SK-N-SH (cell line): ENCODE measurements around the gene ACSF3. TPM values are rescaled to one million over a fixed set of nuclear protein-coding genes. Genes with fewer than 3 reads are reported as not detected.

Source experiments
- CTCF ChIA-PET: fragments of 300-600, 350-600 bp; formaldehyde crosslinking; extraction: SDS; loops from one replicate; lab custom pipeline; 2021; lab: Yijun Ruan, JAX
- POLR2A ChIA-PET: fragments of 350-600 bp; sonication (Branson Sonifier 250); formaldehyde crosslinking; extraction: SDS; loops from one replicate; lab custom pipeline; 2020; ENCODE audit warnings: antibody characterized with exemption, inconsistent platforms; lab: Yijun Ruan, JAX
- DNase-seq: peaks from one replicate; pipeline ENCODE4 v3.0.0; 2012
- H2AFZ ChIP-seq: fragments of 200-600 bp; sonication (generic); 2 replicates; pipeline ENCODE4 v1.8.1; 2016; ENCODE audit warnings: antibody characterized with exemption, mild to moderate bottlenecking, low read depth
- H3F3A ChIP-seq: fragments of 200-600 bp; sonication (generic); replicated peaks from 2 replicates; pipeline ENCODE3; 2016; ENCODE audit warnings: antibody characterized with exemption, mild to moderate bottlenecking; ENCODE audit not compliant: insufficient read depth
- H3K27ac ChIP-seq, 2 experiments: fragments of 200-500 bp in 1 of 2; fragments of 200-600 bp in 1 of 2; sonication (Bioruptor generic) in 1 of 2; sonication (generic), shearing (Covaris generic) in 1 of 2; 2 replicates each; pipeline versions ENCODE4 v1.5.1 to v1.6.1; 2014 to 2016; ENCODE audit warnings: low read depth in 2 of 2, inconsistent platforms in 1 of 2, low read length in 1 of 2, mild to moderate bottlenecking in 1 of 2, mixed read lengths in 1 of 2
- H3K27me3 ChIP-seq: fragments of 200-600 bp; sonication (generic), shearing (Covaris generic); 2 replicates; pipeline ENCODE4 v1.6.1; 2016; ENCODE audit warnings: mixed run types; ENCODE audit not compliant: insufficient read depth
- H3K36me3 ChIP-seq, 2 experiments: fragments of 200-500 bp in 1 of 2; fragments of 200-600 bp in 1 of 2; sonication (Bioruptor generic) in 1 of 2; sonication (generic) in 1 of 2; replicated peaks in 1 of 2; 2 replicates each; pipeline versions ENCODE3 to v1.5.1; 2014 to 2016; ENCODE audit warnings: low read length in 1 of 2, mild to moderate bottlenecking in 1 of 2; ENCODE audit not compliant: insufficient read depth in 2 of 2, control insufficient read depth in 1 of 2
- H3K4me1 ChIP-seq, 2 experiments: fragments of 200-500 bp in 1 of 2; fragments of 200-600 bp in 1 of 2; sonication (Bioruptor generic) in 1 of 2; sonication (generic), shearing (Covaris generic) in 1 of 2; 2 replicates each; pipeline versions ENCODE4 v1.5.1 to v1.6.1; 2014 to 2016; ENCODE audit warnings: low read depth in 1 of 2, low read length in 1 of 2, mixed run types in 1 of 2; ENCODE audit not compliant: insufficient read depth in 2 of 2, control insufficient read depth in 1 of 2
- H3K4me2 ChIP-seq: fragments of 200-600 bp; sonication (generic), shearing (Covaris generic); 2 replicates; pipeline ENCODE4 v1.6.1; 2017; ENCODE audit warnings: mixed run types
- H3K4me3 ChIP-seq, 2 experiments: fragments of 200-500 bp in 1 of 2; fragments of 200-600 bp in 1 of 2; sonication (Bioruptor generic) in 1 of 2; sonication (generic), shearing (Covaris generic) in 1 of 2; 2 replicates each; pipeline versions ENCODE4 v1.5.1 to v1.8.1; 2014 to 2016; ENCODE audit warnings: low read depth in 2 of 2, inconsistent platforms in 1 of 2, low read length in 1 of 2, mild to moderate bottlenecking in 1 of 2, mixed read lengths in 1 of 2, moderate library complexity in 1 of 2
- H3K79me2 ChIP-seq: fragments of 200-600 bp; sonication (generic); 2 replicates; pipeline ENCODE4 v1.8.1; 2017; ENCODE audit warnings: mild to moderate bottlenecking; ENCODE audit not compliant: insufficient read depth
- H3K9ac ChIP-seq: fragments of 200-600 bp; sonication (generic); 2 replicates; pipeline ENCODE4 v1.6.1; 2017; ENCODE audit warnings: mixed run types
- H3K9me2 ChIP-seq: fragments of 200-600 bp; sonication (generic); 2 replicates; pipeline ENCODE4 v1.6.1; 2017; ENCODE audit warnings: mixed run types
- H3K9me3 ChIP-seq: fragments of 200-600 bp; sonication (generic); 2 replicates; pipeline ENCODE4 v1.6.1; 2017; ENCODE audit warnings: mixed run types, mild to moderate bottlenecking, moderate library complexity
- H4K20me1 ChIP-seq: fragments of 200-600 bp; sonication (generic); 2 replicates; pipeline ENCODE4 v1.6.1; 2017; ENCODE audit warnings: mild to moderate bottlenecking, mixed run types; ENCODE audit not compliant: insufficient read depth
- CHD2 ChIP-seq: fragments of 150-350 bp; IDR thresholded peaks from 2 replicates; pipeline ENCODE4 v1.6.1; 2018; ENCODE audit warnings: low read length; ENCODE audit not compliant: partially characterized antibody
- CTCF ChIP-seq: fragments of 200-600 bp; sonication (generic); IDR thresholded peaks from 2 replicates; pipeline ENCODE4 v1.6.1; 2017; ENCODE audit warnings: antibody characterized with exemption, mild to moderate bottlenecking, moderate library complexity
- ELF1 ChIP-seq: IDR thresholded peaks from 2 replicates; pipeline ENCODE4 v1.4.0; 2012
- EZH2phosphoT487 ChIP-seq: fragments of 200-600 bp; sonication (generic); IDR thresholded peaks from 2 replicates; pipeline ENCODE4 v1.6.1; 2017; ENCODE audit warnings: low read depth, mixed run types, mild to moderate bottlenecking, antibody characterized with exemption, moderate library complexity, borderline replicate concordance
- FOXJ3 ChIP-seq: sonication (generic); formaldehyde crosslinking; IDR thresholded peaks from 2 replicates; pipeline ENCODE4 v1.5.1; 2020; ENCODE audit warnings: mild to moderate bottlenecking, missing genetic modification reagents
- FOXM1 ChIP-seq: IDR thresholded peaks from 2 replicates; pipeline ENCODE4 v1.4.0; 2012; ENCODE audit warnings: low read depth, mild to moderate bottlenecking
- MEF2A ChIP-seq: IDR thresholded peaks from 2 replicates; pipeline ENCODE4 v1.4.0; 2012; ENCODE audit warnings: low read depth, borderline replicate concordance
- MXI1 ChIP-seq: IDR thresholded peaks from 2 replicates; pipeline ENCODE4 v1.6.1; 2012; ENCODE audit warnings: mild to moderate bottlenecking, low read depth, low read length, improper control_type of control experiment
- NRF1 ChIP-seq: IDR thresholded peaks from 2 replicates; pipeline ENCODE4 v1.6.1; 2012; ENCODE audit warnings: low read depth, mild to moderate bottlenecking, low read length
- PBX3 ChIP-seq: IDR thresholded peaks from 2 replicates; pipeline ENCODE4; 2012
- POLR2AphosphoS5 ChIP-seq: IDR thresholded peaks from 2 replicates; pipeline ENCODE4 v1.6.1; 2012; ENCODE audit warnings: low read depth, low read length
- REST ChIP-seq: IDR thresholded peaks from 2 replicates; pipeline ENCODE4 v1.6.1; 2012; ENCODE audit warnings: mild to moderate bottlenecking, low read depth, low read length, moderate library complexity
- RXRA ChIP-seq: IDR thresholded peaks from 2 replicates; pipeline ENCODE4 v1.4.0; 2012; ENCODE audit warnings: low read depth, mild to moderate bottlenecking, borderline replicate concordance
- SMC3 ChIP-seq: IDR thresholded peaks from 2 replicates; pipeline ENCODE4 v1.6.1; 2012; ENCODE audit warnings: low read depth, low read length, improper control_type of control experiment
- TAF1 ChIP-seq: IDR thresholded peaks from 2 replicates; pipeline ENCODE4 v1.6.1; 2012; ENCODE audit warnings: low read depth, mild to moderate bottlenecking, low read length, moderate library complexity, borderline replicate concordance
- TCF12 ChIP-seq: IDR thresholded peaks from 2 replicates; pipeline ENCODE4 v1.4.0; 2012
- TEAD4 ChIP-seq: IDR thresholded peaks from 2 replicates; pipeline ENCODE4 v1.4.0; 2012; ENCODE audit warnings: mild to moderate bottlenecking, borderline replicate concordance; ENCODE audit not compliant: insufficient read depth
- USF1 ChIP-seq: IDR thresholded peaks from 2 replicates; pipeline ENCODE4 v1.4.0; 2012; ENCODE audit warnings: low read depth, borderline replicate concordance
- WGBS: methylation state at CpG from one replicate; pipeline ENCODE4 v1.1.6; 2017; ENCODE audit warnings: low lambda C conversion rate; 5-methylcytosine and 5-hydroxymethylcytosine counted together
- polyA plus RNA-seq, 3 experiments: library from polyadenylated mRNA; depleted of rRNA; stranded (reverse); fragments of >200 nt; gene quantifications; 2 replicates each; pipeline ENCODE4 v1.2.3, GENCODE V29; 2012

Gene ACSF3
- polyA plus RNA-seq, 1 of the 3 experiments (the other 2 are of a cell fraction), result 18.8 TPM

- Histone ChIP-seq H3K27me3 (no peaks in the 10 kb centered on the region), H2AFZ (no peak overlapping the region), H3K9ac (no peak overlapping the region), H3K36me3 (peaks cover 6 to 30% of the 10 kb centered on the region in 2 experiments), H3K4me2 (no peak overlapping the region), H3K27ac (no peak overlapping the region), H3K4me1 (no peaks in the 10 kb centered on the region; a peak in 1 of 4 replicates), H3K9me2 (no peaks in the 10 kb centered on the region), H4K20me1 (no peaks in the 10 kb centered on the region), H3K79me2 (0 out of 2 replicates have a peak, but pooled peaks cover 5% of the 10 kb centered on the region), H3K9me3 (no peaks in the 10 kb centered on the region), H3K4me3 (no peak overlapping the region), H3F3A (no peaks in the 10 kb centered on the region)
- DNase-seq, result no peak
- POLR2A ChIA-PET, result no interaction called here
- 91% methylated on average over 31 of the region's 35 CpGs for WGBS
- no peak for TF ChIP-seq FOXM1
- TF ChIP-seq MEF2A, result no peak
- TF ChIP-seq SMC3, result no peak
- CTCF ChIA-PET, result interaction anchor here (1.1 kb wide), 1 partner anchor 279 kb away, joined by 3 read pairs; no protein-coding TSS in a partner anchor
These were observed 42.5 kb downstream of the ACSF3 start for GRCh38 chr16:89135971-89136765.

GRCh38 chr16:89136931-89137330 is 43.3 kb downstream of the ACSF3 start:
- Histone ChIP-seq H3K9me2 (no peaks in the 10 kb centered on the region), H3K4me1 (no peaks in the 10 kb centered on the region; a peak in 1 of 4 replicates), H3K79me2 (no peaks in the 10 kb centered on the region), H3K9me3 (no peaks in the 10 kb centered on the region), H2AFZ (no peak overlapping the region), H3K4me2 (no peak overlapping the region), H3K27me3 (no peaks in the 10 kb centered on the region), H3K4me3 (no peak overlapping the region), H3K9ac (no peak overlapping the region), H4K20me1 (no peaks in the 10 kb centered on the region), H3K36me3 (peaks cover 0 to 33% of the 10 kb centered on the region in 2 experiments), H3F3A (no peaks in the 10 kb centered on the region), H3K27ac (no peak overlapping the region)
- 97% methylated on average over 15 of the region's 17 CpGs for WGBS
- DNase-seq, result no peak
- ChIA-PET POLR2A (no interaction called here), CTCF (interaction anchor here (1.1 kb wide), 1 partner anchor 279 kb away, joined by 3 read pairs; no protein-coding TSS in a partner anchor)
- no peak for TF ChIP-seq PBX3
- TF ChIP-seq USF1, result no peak
- TF ChIP-seq TEAD4, result no peak
- no peak for TF ChIP-seq MEF2A
- TF ChIP-seq REST, result no peak
- no peak for TF ChIP-seq NRF1
- TF ChIP-seq ELF1, result no peak
- no peak for TF ChIP-seq CTCF
- TF ChIP-seq TAF1, result no peak
- no peak for TF ChIP-seq EZH2phosphoT487
- TF ChIP-seq MXI1, result no peak
- TF ChIP-seq POLR2AphosphoS5, result no peak
- TF ChIP-seq TCF12, result no peak
- no peak for TF ChIP-seq RXRA
- no peak for TF ChIP-seq FOXJ3 (CRISPR knock-in tag)
- no peak for TF ChIP-seq CHD2
